NCI-H2196 treated with DMSO at 0.1 percent for 48 hours (cell line): ENCODE results near the gene USP5.
"Not testable (repeated sequence)": the region's sequence is repeated elsewhere in the genome, so short reads cannot be mapped to it uniquely, and the experiment has no call there.

Source experiments
- DNase-seq: peaks from one replicate; lab custom pipeline; 2025; ENCODE audit not compliant: unreplicated experiment; lab: John Stamatoyannopoulos, UW

The USP5 gene

DNA sequence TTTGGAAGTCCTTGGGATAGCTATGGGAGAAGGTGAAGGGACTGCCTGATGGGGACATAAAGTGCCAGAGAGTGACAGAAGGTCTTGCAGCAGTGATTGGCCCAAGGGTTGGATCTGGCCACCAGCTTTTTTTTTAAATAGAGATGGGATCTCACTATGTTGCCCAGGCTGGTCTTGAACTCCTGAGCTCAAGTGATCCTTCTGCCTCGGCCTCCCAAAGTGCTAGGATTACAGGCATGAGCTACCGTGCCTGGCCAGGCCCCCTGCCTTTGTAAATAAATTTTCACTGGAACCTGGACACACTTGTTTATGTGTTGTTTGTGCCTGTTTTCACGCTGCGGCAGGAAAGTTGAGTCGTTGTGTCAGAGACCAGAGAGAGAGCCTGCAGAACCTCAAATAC is 13.4 kb downstream of the USP5 start:
- not testable (repeated sequence) for DNase-seq

DNA sequence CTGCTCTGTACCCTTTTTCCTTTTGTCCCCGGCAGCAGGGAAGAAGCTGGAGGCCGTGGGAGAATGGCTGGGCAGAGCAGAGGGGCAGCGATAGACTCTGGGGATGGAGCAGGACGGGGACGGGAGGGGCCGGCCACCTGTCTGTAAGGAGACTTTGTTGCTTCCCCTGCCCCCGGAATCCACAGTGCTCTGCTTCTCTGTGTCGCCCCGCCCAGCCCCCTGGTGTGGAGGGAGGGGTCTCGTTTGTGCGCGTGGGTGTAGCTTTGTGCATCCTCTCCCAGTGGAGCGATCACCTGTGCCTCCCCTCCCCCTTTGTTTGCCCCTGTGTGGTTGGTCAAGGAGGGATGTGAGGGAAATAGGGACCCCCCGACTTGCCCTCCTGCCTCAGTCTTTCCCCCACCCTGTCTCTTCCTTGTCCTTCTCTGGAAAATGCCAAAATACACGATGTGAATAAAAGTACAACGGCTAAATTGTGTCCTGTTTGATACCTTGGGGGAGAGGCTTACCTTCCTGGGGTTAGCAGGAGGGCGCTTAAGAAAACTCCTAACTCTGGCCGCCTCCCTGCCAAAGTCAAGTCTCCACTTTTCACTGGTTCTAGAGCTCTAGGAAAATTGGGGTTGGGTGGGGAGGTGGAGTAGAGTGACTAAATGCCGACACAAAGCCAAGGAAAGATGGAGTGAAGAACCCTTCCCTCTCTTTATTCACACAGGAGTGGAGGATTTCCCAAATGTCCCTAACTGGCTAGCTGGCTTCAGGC is 14.4 kb downstream of the USP5 start:
- DNase-seq: no peak

DNA sequence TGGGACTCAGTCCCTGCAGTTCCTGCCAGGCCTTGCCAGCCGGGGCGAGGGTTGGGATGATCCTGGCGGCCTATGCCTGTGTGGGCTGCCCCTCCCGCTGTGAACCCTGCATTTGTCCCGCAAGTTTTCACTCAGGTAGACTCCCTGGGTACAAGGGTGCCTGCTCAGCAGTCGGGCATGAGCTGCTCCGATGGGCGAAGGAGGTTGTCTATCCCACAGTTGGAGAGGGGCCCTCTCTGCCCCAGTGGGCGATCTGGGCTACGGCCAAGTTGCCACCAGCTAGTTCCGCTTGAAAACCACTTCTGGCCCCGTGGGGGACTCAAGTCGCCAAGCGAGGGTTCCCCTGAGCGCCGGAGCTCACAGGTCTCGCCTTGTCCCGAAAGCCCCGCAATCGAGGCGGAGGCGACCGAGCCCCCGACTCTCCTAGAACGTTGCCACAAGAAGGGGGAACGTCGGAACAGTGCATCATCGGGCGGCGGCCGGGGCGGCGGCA is 15.0 kb downstream of the USP5 start:
- DNase-seq: no peak

DNA sequence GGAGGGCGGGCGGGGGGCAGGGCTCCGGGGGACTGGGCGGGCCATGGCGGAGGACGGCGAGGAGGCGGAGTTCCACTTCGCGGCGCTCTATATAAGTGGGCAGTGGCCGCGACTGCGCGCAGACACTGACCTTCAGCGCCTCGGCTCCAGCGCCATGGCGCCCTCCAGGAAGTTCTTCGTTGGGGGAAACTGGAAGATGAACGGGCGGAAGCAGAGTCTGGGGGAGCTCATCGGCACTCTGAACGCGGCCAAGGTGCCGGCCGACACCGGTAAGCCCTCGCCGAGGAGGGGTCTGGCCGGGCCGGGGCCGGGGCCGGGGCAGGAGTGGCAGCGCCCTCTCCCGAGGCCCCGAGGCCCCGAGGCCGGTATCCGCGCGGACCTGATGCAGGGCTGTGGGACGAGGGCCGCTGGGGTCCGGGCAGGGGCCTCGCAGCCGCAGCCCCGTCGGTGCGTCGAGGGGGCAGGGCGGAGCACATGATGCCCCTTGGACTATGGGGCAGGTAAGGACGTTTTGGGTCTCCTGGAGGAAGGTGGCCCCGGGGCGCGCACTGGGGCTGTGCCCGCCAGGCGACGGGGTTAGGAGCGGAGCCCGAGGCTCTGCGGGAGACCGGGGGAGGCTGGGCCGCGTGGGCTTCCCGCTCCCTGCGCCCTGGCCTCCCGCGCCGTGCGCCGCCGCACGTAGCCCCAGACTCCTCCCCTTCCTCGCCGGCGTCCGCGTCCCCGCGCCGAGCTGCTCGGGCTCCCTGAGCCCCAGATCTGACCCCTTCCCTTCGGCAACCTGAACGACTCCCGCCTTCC is 15.7 kb downstream of the USP5 start, which contains the start of gene TPI1:
TSS of gene TPI1 (plus strand) at position 119 of the 798 bp plus-strand sequence. CDS start at position 155, 36 bp downstream.
- DNase-seq: no peak

DNA sequence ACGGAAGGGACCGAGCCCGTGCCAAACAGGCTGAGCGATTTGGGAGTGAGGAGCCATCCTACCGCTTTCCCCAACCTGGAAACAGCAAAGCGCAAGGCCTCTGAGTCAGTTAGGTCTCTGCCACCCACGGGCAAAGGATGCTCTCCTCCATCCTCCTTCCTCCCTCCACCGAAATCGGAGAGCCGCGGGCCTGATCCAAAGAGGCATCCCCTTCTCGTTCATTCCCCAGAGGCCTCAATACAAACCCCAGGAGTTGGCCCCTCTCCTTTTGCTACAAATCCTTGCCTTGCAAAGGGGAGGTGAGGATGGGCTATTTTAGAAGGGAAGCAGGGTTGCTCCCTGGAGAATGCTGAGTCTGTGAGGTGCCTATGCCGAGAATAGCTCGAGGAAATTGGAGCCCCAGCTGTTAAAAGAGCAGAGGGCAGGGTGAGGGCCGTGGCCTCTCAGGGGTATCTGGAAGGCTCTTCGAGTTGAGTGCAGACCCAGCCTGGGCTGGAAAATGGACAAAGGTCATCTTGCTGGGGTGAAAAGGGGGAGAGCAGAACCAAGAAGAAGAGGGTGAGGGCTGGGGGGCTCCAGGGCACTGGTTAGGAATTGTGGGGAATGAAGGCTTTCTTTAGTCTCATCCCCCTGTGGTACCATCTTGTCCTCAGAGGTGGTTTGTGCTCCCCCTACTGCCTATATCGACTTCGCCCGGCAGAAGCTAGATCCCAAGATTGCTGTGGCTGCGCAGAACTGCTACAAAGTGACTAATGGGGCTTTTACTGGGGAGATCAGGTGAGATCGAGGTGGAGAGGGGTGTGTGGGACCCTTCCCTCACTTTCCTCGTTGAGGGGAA is 16.5 kb downstream of the USP5 start:
- DNase-seq: no peak

DNA sequence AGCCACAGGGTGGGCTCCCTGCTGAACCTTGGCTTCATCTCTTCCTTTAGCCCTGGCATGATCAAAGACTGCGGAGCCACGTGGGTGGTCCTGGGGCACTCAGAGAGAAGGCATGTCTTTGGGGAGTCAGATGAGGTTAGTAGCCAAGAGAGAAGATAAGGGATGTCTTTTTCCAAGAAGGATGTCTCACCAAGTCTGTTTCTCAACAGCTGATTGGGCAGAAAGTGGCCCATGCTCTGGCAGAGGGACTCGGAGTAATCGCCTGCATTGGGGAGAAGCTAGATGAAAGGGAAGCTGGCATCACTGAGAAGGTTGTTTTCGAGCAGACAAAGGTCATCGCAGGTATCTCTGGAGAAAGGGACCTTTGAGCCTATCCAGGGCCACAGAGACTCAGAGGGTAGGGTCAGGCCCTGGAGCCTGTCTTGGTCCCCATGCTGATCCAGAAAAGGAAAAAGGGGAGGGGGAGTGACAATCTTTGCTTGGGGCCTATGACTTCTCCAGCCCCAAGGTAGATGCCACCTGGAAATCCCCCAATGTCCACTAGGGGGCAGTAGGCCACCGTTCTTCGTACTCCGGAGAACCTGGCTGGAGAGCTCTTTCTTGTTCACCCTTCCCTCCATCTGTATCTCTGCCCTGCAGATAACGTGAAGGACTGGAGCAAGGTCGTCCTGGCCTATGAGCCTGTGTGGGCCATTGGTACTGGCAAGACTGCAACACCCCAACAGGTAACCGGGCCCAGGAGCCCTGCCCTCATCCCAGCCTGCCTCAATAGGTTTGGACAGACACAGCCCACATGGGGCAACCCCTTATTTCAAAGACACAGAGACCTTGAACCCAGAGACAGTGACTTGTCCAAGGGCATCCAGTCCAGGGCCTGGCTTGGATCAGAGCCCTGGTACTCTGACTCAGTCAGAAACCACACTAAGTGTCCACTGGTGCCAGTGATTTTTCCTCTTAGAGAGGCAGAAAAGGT is 17.4 kb downstream of the USP5 start:
- DNase-seq: peak; percentile 13

DNA sequence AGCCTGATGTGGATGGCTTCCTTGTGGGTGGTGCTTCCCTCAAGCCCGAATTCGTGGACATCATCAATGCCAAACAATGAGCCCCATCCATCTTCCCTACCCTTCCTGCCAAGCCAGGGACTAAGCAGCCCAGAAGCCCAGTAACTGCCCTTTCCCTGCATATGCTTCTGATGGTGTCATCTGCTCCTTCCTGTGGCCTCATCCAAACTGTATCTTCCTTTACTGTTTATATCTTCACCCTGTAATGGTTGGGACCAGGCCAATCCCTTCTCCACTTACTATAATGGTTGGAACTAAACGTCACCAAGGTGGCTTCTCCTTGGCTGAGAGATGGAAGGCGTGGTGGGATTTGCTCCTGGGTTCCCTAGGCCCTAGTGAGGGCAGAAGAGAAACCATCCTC is 18.4 kb downstream of the USP5 start:
- DNase-seq: not testable (repeated sequence)

DNA sequence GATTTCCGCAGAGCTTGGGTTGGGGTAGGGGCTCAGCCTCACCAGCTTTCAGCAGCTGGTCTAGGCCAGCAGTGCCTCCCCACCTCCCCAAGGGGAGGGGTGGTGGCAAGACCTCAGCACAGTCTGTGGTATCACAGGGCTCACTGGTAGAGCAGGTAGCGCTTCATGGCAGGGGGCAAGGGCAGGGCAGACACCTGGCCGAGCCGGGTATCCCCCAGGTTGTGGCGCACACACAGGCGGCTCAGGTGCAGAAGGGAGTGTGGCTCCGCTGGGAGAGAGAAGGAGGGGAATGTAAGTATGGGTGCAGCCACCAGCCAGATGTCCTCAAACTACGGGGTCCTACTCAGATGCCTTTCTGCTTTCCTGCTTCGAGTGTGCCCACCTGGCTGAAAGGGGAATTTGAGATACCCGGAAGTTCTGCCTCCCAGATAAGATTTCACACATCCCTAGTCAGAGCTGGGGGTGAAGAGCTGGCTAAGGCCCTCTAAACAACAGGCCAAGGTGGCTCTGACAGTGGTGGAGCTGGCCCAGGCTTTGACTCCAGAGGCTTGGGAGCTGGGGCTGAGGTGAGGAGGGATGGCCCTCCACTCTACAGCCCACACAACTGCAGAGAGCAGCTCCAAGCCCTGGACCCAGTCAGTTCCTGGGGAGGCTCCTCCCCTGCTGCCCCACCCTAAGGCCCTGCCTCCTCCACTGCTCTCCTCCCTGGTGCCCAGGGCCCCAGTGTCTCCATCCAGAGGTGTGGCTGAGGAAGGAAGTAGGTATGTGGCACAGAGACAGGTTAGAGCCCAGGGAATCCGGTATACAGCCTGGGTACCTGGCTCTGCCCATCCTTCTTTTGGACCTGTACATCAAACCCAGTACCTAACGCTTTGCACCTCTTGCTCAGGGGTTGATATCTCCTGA is 19.4 kb downstream of the USP5 start:
- DNase-seq: no peak

DNA sequence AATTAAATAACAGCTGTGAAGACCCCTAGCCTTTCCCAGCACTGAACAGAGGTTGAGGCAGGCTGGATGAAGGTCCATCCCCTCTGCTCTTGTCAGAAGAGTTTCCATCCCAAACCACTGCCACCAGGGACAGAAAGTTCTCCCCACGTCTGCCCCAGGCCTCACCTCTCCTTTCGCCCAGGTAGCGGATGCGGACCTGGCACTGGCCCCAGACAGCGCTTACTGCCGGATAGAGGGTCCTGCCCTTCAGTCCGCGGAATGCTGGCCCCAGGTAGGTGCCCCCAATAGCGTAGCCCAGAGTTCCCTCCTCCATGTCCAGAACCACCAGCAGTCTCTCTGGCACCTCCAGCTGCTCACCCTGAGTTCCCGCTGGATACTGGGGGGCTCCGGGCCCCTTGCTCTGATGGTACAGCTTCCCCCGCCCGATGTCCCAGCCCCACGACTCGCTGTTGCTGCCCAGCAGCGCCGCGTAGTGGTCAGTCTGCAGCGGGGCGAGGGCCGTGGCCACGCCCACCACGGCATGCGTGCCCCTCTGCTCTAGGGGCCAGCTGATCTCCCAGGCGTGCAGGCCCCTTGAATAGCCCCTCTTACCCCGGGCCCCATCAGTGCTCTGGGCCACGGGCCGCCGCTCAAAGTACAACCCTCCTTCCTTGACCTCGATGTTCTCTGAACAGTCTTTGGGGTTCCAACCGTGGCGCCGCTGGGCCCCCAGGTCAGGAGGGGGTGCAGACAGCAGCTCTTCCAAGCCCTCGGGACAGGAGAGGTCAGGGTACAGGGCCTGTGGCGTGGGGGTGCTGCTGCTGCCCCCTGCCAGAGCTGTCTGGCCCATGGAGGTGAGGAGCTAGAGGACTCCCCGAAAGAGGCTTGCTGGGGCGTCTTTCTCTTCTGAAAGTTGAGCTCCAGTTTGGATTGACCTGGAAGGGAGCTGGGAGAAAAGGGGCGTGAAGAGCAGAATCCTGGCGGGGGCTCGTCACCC is 20.4 kb downstream of the USP5 start:
- DNase-seq: peak; percentile 4

DNA sequence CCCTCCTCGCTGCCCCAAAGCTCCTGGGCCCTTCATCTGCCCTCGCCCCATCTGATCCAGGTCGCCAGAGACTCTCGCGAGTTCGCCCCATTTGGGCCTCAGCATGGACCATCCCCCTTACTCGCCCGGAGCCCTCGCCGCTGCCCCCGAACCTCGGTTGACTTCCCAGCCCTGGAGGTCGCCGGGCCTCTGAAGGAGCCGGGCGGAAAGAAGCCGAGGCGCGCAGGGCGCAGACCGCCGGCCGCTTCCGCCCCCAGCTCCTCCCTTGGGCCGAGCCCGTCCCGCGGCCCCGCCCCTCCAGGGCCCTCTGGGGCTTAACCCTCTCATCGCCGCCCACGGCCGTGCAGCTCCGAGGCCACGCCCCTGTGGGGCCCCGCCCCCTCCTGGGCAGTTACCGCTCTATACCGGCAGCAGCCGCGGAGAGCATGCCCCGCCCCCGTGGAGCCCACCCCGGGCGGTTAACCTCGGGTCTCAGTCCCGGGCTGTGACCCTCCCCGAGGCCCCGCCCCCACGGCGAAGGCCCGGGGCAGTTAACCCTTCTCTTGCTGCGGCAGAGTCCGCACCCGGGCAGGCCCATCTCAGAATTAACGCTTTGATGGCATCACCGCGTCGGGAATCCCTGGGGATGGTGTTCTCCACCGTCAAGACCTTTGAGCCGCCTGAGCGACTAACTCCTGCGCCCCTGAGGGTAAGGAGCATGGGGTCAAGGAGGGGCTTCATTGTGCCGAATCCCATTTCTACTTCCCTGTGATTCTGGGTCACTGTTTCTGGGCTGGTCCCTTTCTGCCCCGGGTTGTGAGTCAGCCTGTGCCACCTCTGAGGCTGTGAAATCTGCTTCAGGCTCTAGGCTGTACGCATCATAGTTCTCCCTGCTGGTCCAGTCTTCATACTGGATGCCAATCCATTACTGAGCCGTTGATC is 21.4 kb downstream of the USP5 start, which contains the start of gene SPSB2:
TSS of gene SPSB2 (minus strand) at position 210 of the 921 bp plus-strand sequence. CDS start 402 bp downstream, outside the sequence.
- DNase-seq: peak; percentile 63

DNA sequence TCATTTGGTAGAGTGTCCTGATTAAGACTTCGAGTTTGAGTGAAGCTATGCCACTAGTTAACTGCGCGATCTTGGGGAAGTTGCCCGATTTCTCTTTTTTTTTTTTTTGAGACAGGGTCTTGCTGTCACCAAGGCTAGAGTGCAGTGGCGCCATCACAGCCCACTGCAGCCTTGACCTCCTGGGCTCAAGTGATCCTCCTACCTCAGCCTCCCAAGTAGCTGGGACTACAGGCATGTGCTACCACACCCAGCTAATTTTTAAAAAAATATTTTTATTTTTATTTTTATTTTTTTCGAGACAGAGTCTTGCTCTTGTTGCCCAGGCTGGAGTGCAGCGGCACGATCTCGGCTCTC is 22.0 kb downstream of the USP5 start:
- not testable (repeated sequence) for DNase-seq

DNA sequence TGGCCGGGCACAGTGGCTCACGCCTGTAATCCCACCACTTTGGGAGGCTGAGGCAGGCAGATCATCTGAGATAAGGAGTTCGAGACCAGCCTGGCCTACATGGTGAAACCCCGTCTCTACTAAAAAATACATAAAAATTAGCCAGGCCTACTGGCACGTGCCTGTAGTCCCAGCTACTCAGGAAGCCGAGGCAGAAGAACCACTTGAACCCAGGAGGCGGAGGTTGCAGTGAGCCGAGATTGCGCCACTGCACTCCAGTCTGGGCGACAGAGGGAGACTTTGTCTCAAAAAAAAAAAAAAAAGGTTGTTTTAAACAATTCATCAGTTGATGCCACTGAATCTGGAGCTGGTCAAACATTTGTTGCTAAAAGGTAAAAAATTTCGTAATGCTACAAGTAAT is 27.9 kb downstream of the USP5 start:
- DNase-seq: not testable (repeated sequence)

DNA sequence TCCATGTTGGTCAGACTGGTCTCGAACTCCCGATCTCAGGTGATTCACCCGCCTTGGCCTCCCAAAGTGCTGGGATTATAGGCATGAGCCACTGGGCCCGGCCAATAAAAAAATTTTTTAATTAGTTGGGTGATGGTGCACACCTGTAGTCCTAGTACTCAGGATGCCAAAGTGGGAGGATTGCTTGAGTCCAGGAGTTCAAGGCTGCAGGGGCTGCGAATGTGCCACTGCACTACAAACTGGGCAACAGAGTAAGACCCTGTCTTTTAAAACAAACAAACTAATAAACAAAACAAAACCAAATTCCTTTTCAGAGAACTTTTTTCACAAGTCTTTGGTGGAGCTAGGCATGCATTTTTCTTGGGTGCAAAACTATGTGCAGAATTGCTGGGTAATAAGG is 31.3 kb downstream of the USP5 start:
- no peak for DNase-seq

DNA sequence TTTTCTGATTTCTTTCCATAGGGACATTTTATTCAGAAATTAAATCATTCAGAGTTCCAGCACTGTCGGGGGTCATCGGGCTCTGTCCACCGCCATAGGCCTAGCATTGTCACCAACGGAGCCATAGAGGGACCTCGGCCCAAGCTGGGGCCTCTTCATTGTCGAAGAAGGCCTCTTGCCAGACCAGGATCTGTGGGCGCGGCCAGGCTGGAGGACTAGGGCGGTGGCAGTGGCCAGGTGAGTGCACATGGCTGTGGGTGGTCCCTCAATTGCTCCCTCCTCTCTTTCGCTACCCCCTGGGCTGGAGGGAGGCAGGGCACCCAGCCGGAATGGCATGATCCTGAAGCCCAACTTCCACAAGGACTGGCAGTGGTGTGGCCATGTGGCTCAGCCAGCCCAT is 31.7 kb downstream of the USP5 start:
- DNase-seq: no peak

DNA sequence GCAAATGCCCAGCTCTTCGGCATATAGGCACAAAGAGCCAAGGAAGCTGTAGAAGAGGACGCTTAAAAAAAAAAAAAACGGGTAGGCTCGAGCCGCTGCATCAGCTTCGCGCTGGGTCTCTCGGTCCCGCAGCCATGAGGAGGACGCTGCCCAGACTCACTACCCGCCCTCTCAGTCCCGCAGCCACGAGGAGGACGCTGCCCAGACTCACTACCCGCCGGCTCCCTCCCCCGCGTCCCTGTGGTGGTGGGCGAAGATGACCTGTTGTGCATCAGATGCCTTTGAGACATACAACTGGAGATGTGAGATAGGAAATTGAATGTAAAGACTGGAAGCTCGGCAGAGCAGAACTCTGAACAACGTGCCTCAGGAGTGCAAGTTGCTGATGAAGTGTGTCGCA is 32.6 kb downstream of the USP5 start:
- no peak for DNase-seq

DNA sequence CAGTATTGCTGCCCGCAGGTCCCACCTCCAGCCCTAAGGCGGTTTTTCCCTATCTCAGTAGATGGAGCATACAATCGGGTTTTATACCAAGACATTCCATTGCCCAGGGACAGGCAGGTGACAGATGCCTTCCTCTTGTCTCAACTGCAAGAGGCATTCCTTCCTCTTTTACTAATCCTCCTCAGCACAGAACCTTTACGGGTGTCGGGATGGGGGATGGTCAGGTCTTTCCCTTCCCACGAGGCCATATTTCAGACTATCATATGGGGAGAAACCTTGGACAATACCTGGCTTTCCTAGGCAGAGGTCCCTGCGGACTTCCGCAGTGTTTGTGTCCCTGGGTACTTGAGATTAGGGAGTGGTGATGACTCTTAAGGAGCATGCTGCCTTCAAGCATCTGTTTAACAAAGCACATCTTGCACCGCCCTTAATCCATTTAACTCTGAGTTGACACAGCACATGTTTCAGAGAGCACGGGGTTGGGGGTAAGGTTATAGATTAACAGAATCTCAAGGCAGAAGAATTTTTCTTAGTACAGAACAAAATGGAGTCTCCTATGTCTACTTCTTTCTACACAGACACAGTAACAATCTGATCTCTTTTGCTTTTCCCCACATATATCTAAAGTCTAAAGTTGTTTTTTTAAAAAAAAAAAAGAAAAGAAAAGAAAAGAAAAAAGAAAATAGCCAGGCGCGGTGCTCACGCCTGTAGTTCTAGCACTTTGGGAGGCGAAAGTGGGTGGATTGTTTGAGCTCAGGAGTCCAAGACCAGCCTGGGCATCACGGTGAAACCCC is 34.5 kb downstream of the USP5 start:
- DNase-seq: not testable (repeated sequence)
